ENCODE measurements around the gene AGAP3.

DNA sequence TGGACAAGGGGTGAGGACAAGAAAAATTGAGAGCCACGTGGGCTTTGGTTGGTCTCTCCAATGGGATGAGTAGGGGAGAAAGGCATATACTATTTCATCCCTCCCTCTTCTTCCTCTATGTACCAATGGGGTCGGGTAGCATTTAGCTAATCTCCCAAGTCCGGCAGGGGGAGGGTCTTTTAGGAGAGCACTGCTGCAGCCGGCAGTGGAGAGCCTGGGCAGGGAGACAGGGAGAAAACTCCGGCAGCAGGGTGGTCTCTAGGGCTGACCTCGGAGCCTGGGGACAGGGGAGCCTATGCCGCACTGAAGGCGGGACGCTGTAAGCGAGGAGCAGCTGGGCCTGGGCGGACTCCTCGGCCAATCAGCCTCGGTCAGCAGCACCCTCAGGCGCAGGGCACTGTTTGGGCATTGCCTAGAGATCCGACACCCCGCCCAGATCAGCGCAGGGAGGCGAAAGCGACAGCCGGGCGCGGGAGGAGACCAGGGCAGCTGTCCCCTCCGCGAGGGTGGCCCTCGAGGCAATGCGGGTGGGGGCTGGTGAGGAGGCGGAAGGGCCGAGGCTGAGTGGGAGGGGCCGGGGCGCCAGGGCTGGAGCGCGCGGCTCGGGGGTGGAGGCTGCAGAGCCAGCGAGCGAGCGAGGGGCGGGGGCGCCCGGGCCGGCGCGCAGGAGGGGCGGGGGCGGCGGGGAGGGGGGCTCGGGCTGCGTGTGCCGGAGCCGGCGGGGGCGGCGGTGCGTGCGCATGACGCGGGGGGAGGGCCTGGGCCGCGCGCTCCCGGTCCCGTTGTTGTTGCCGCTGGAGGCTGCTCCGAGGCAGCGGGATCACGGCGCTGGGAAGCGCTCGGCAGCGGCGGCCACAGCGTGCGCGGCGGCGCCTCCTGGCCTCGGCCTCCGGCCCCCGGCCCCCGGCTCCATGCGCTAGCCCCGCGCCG, at the start of gene AGAP3:
- TF ChIP-seq POLR2A (IDR thresholded peaks at IDR 0.05; ENCODE audit: extremely low read depth, insufficient read length) (peak; percentile 92), CTCF (IDR thresholded peaks at IDR 0.05; ENCODE audit: low read depth, low read length) (no peak)
- TF ChIP-seq, protein P1, sequence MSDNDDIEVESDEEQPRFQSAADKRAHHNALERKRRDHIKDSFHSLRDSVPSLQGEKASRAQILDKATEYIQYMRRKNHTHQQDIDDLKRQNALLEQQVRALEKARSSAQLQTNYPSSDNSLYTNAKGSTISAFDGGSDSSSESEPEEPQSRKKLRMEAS (IDR thresholded peaks at IDR 0.05; ENCODE audit: low read depth, low read length) = peak; percentile 50
